GM19240 (cell line): ENCODE data around the gene TOB1.
A peak's percentile ranks its signal among the peaks of the same experiment; 100 is the strongest.

ENCODE experiments used
- DNase-seq: peaks from one replicate; pipeline ENCODE4 v3.0.0; 2011; ENCODE audit warnings: low spot score; ENCODE audit not compliant: insufficient read length

Gene TOB1

GRCh38 chr17:50866261-50866949 lies at the start of gene TOB1:
TSS of gene TOB1 (minus strand) at chr17:50866354. CDS start at chr17:50864017, 2,337 bp downstream.
- peak; percentile 77 for DNase-seq

- no peak for DNase-seq
These were observed 48.4 kb upstream of the TOB1 start for GRCh38 chr17:50914505-50915063.

GRCh38 chr17:50913120-50913519 lies 47.0 kb upstream of the TOB1 start:
- DNase-seq = no peak

GRCh38 chr17:50911890-50912289 lies 45.7 kb upstream of the TOB1 start:
- DNase-seq = no peak

GRCh38 chr17:50911450-50911849 lies 45.3 kb upstream of the TOB1 start:
- DNase-seq = no peak

- DNase-seq = no peak
These were observed 43.8 kb upstream of the TOB1 start for GRCh38 chr17:50909765-50910605.

GRCh38 chr17:50908860-50909764 lies 43.0 kb upstream of the TOB1 start:
- DNase-seq = no peak

- DNase-seq = no peak
These were observed 42.1 kb upstream of the TOB1 start for GRCh38 chr17:50908140-50908859.

- no peak for DNase-seq
These were observed 40.3 kb upstream of the TOB1 start for GRCh38 chr17:50906443-50906842.

GRCh38 chr17:50905460-50905803 lies 39.3 kb upstream of the TOB1 start:
- no peak for DNase-seq

GRCh38 chr17:50904518-50905459 lies 38.6 kb upstream of the TOB1 start:
- DNase-seq = no peak

GRCh38 chr17:50903604-50904517 lies 37.7 kb upstream of the TOB1 start:
- DNase-seq = no peak

GRCh38 chr17:50902372-50903353 lies 36.5 kb upstream of the TOB1 start:
- DNase-seq = no peak

- no peak for DNase-seq
These were observed 34.3 kb upstream of the TOB1 start for GRCh38 chr17:50900383-50900892.

GRCh38 chr17:50899559-50900319 lies 33.6 kb upstream of the TOB1 start:
- no peak for DNase-seq

- no peak for DNase-seq
These were observed 32.9 kb upstream of the TOB1 start for GRCh38 chr17:50899005-50899460.
